NCI-H82 (cell line): Measurements from ENCODE around the gene SLC25A27.
"Not testable (repeated sequence)": the region's sequence is repeated elsewhere in the genome, so short reads cannot be mapped to it uniquely, and the experiment has no call there.

Experiments used
- DNase-seq: peaks from one replicate; lab custom pipeline; 2025; lab: John Stamatoyannopoulos, UW

Gene SLC25A27

GRCh38 chr6:46652603-46653438, at the start of gene SLC25A27, which contains the start of gene CYP39A1:
TSS of gene SLC25A27 (plus strand) at chr6:46652975. CDS start at chr6:46653193, 218 bp downstream.
TSS of gene CYP39A1 (minus strand) at chr6:46652818. CDS start at chr6:46652582, 236 bp downstream.
- DNase-seq, result peak; percentile 92

GRCh38 chr6:46605091-46605797, 47.5 kb upstream of the SLC25A27 start:
- DNase-seq, result no peak

GRCh38 chr6:46606338-46606737, 46.4 kb upstream of the SLC25A27 start:
- peak; percentile 64 for DNase-seq

- DNase-seq, result peak; percentile 54
These were observed 41.8 kb upstream of the SLC25A27 start for GRCh38 chr6:46610862-46611553.

- DNase-seq, result no peak
These were observed 40.1 kb upstream of the SLC25A27 start for GRCh38 chr6:46612645-46613044.

- DNase-seq, result no peak
These were observed 34.0 kb upstream of the SLC25A27 start for GRCh38 chr6:46618726-46619125.

GRCh38 chr6:46626228-46626909, 26.4 kb upstream of the SLC25A27 start:
- peak; percentile 57 for DNase-seq

GRCh38 chr6:46626976-46627375, 25.8 kb upstream of the SLC25A27 start:
- DNase-seq, result no peak

GRCh38 chr6:46628498-46628897, 24.3 kb upstream of the SLC25A27 start:
- DNase-seq, result no peak

GRCh38 chr6:46628976-46629375, 23.8 kb upstream of the SLC25A27 start:
- DNase-seq, result no peak

- DNase-seq, result no peak
These were observed 23.1 kb upstream of the SLC25A27 start for GRCh38 chr6:46629691-46630090.

GRCh38 chr6:46632053-46632452, 20.7 kb upstream of the SLC25A27 start:
- DNase-seq, result no peak

- no peak for DNase-seq
These were observed 17.3 kb upstream of the SLC25A27 start for GRCh38 chr6:46635462-46635861.

- DNase-seq, result no peak
These were observed 15.6 kb upstream of the SLC25A27 start for GRCh38 chr6:46637145-46637544.

- no peak for DNase-seq
These were observed 14.8 kb upstream of the SLC25A27 start for GRCh38 chr6:46637933-46638332.

- DNase-seq, result no peak
These were observed 14.1 kb upstream of the SLC25A27 start for GRCh38 chr6:46638650-46639049.

GRCh38 chr6:46642928-46643751, 9.6 kb upstream of the SLC25A27 start:
- DNase-seq, result no peak

- DNase-seq, result no peak
These were observed 7.5 kb upstream of the SLC25A27 start for GRCh38 chr6:46645265-46645664.

GRCh38 chr6:46648108-46648507, 4.7 kb upstream of the SLC25A27 start:
- not testable (repeated sequence) for DNase-seq

GRCh38 chr6:46648869-46649492, 3.8 kb upstream of the SLC25A27 start:
- no peak for DNase-seq

GRCh38 chr6:46651006-46651405, 1.8 kb upstream of the SLC25A27 start:
- no peak for DNase-seq
